ENCODE data around the gene MRPS15.

MRPS15 gene

DNA sequence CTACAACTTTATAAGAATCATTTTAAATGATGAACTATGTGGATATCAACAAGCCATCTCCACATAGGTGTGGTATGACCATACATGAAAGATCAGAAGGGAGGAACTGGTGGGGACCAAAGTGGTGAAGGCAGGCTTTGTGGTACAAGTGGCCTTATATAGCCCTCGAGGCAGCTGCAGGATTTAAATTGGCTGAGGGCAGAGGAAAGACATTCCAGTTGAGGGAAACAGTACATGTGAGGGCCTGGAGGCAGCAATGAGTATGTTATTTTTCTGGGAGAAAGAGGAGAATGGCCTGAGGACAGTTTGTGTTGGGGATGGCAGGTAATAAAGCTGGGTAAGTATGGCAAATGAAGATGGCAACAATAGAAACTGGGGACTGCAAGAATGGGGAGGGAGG is 31.1 kb downstream of the MRPS15 start:
- no peak for DNase-seq (ENCODE audit: extremely low spot score, insufficient read length, low read depth)
- FAIRE-seq, result no peak

DNA sequence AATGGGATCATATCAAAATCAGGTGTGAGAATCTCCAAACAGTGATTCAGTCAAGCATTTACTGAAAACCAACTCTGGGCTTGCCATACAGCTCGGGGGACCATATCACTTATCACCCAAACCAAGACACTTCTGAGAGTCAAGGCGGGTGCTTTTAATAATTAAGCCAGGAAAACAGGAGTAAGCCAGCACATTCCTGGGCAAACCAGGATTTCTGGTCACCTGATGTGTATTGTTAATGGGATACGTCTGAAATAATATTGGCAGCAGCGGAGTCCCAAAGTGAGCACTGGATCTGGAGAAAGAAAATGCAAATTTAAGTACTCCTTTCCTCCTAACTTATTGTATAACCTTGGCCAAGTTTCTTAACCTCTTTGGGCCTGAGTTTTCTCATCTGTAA is 31.6 kb downstream of the MRPS15 start:
- no peak for FAIRE-seq

DNA sequence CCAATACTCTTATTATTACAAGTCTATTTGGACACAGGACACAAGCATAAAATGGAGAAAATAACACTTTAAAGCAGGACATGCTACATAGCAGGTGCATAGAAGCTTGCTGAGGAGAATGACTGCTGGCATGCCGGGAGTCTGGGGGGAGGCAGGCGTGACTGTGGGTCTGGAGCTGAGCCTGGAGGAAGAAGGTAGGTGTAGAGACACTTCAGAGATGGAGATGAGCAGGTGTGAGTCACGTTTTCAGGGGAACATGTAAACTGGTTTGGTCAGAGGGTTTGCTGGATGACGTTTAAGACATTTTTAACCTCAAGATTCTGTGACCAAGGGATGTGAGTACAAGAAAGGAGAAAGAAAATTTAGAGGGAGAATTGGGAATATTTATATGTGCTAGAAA is 38.4 kb downstream of the MRPS15 start:
- FAIRE-seq (no peak), DNase-seq (ENCODE audit: extremely low spot score, insufficient read length, low read depth) (no peak)

More for the DNA sequence above, 31.6 kb downstream of the MRPS15 start:
- DNase-seq (ENCODE audit: extremely low spot score, insufficient read length, low read depth), result no peak

DNA sequence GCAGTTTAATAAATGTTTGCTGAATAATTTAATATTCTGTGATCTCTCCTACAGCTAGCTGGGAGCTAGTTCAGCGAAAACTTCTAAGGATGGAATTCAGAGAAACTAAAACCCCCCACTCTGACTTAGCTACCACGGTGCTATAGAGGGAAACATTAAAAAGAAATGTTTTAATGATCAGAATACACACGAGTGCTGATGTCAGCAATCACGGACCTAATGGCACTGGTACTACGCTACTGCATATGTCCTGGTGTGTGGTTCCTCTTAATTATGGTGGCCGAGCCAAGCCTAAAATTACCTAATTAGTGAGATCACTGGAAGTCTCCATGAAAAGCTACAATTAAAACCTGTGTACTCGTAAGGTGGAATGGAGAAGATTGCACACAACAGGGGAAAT is 42.5 kb downstream of the MRPS15 start:
- DNase-seq (ENCODE audit: extremely low spot score, insufficient read length, low read depth), result no peak
- no peak for FAIRE-seq

DNA sequence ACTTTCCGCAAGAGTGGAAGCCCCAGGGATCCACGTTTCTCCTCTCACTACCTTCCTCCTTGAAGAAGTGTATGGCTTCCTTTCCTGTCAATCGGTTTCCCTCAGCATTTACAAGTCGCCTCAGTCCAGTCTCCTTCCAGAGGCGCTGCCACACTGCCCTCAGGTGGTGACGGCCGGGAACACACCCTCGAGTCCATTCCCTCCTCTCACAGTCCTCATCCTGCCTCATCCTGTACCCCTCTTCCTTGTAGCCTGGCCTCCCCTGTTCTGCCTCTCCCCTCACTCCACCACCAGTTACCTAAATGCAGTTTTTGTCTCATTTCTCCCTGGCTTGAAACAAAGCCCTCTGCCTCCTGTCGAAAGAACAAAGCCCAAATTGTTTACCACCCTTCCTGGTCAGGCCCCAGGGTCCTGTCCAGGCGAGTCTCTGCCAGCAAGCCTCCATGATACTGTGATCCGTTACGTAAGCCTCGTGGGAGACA is 43.3 kb downstream of the MRPS15 start:
- peak; percentile 98 for FAIRE-seq
- DNase-seq (ENCODE audit: extremely low spot score, insufficient read length, low read depth), result peak; percentile 66

DNA sequence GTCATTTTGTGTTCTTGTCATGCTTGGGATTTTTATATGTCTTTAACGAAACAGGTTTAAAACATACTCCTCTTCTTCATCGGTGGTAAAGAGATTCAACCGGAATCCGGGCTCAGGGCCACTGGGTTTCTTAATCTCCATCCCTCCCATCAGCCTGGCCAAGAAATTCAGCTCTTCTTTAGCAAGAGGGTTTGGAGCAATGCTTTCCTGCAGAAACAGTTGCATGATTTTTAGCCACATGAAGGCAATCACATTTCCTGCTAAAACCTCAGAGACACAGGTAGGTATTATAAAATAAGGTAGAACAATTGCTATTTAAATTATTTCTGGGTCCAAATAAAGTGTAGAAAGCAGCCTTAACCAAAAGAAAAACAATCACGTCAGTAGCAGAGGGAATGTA is 43.8 kb downstream of the MRPS15 start:
- FAIRE-seq (no peak), DNase-seq (ENCODE audit: extremely low spot score, insufficient read length, low read depth) (no peak)

- DNase-seq (ENCODE audit: extremely low spot score, insufficient read length, low read depth) (no peak), FAIRE-seq (no peak)
Measured at GRCh38 chr1:36419569-36419968, 44.6 kb downstream of the MRPS15 start.

GRCh38 chr1:36419140-36419539 is 45.0 kb downstream of the MRPS15 start:
- FAIRE-seq (no peak), DNase-seq (ENCODE audit: extremely low spot score, insufficient read length, low read depth) (no peak)

GRCh38 chr1:36417931-36418330 is 46.3 kb downstream of the MRPS15 start:
- no peak for FAIRE-seq
- no peak for DNase-seq (ENCODE audit: extremely low spot score, insufficient read length, low read depth)

DNA sequence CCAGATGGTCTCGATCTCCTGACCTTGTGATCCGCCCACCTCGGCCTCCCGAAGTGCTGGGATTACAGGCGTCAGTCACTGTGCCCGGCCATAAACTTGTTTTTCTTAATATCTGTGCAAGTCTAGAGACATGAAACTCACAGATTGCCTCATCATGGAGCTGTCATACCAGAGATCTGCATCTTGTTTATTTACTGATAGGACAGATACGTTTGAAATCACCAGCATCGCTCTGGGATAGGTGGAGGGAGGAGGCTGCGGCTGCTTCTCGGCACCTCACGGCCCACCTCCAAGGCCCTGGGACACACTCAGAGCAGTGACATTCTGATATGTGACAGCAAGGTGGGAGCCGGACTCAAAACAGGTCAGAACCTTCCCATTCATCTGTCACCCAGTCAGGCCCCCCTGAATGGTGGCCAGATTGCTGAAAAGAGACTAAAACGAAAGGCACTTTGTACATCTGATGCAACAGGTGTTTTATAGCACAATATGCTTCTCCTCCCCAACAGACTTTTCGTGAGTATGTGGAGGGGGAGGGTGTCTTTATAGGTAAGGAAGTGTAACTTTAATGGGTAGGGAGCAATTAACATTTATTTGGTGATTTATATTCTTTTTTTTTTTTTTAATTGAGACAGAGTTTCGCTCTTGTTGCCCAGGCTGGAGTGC is 48.4 kb downstream of the MRPS15 start:
- DNase-seq (ENCODE audit: extremely low spot score, insufficient read length, low read depth), result no peak
- FAIRE-seq, result no peak

DNA sequence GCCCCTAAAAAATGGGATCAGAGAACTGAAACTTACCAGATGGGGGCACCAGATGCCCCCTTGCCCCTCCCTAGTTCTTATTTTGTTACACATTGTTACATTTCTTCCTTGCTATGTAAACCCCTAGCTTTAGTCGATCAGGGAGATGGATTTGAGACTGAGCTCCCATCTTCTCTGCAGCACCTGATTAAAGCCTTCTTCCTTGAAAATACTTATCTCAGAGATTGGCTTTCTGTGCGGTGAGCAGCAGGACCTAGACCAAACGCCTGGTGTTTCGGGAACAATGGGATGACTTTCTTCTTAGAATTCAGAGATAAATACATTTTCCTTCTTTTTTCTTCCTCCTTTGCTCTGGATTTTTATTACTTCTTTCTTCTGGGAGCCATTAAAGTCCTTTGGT is 49.8 kb downstream of the MRPS15 start:
- FAIRE-seq (no peak), DNase-seq (ENCODE audit: extremely low spot score, insufficient read length, low read depth) (no peak)

DNA sequence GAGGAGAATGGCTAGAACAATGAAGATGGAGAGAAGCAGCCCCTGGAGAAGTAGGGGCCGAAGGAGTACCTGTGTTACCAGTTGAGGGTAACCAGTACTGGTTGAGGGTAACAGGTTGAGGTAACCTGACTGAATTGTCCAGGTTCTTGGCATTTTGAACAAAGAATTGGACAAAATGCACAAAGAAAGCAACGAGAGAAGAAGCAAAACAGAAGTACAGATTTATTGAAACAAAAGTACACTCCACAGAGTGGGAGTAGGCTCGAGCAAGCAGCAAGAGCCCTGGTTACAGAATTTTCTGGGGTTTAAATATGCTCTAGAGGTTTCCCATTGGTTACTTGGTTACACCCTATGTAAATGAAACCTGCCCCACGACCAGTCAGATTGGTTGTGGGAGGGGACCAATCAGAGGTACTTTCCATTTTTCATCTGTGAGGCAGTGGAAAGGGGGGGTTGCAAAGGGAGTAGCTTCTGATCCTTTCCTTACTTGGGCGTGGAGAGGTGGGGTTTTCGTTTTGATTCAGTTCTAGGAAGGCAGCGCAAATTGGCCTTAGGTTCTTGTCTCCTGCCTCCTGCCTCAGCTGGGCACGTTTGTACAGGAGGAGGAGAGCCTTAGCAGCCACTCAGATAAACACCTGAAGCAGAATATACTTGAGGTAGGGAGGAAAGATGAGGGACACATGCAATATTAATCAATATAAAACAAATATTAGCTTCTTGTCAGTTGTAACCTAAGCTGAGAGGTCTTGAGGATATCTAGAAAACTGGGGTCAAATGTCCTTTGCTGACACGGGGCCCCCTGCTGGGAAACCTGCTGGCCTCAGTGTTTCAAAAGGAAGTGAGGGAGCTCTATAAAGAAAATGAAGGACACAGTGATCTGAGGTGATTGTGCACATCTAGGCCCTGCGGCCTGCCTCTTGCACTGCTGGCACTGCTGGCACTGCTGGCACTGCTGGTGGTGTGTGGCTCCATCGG is 52.2 kb downstream of the MRPS15 start:
- DNase-seq (ENCODE audit: extremely low spot score, insufficient read length, low read depth) (no peak), FAIRE-seq (no peak)

DNA sequence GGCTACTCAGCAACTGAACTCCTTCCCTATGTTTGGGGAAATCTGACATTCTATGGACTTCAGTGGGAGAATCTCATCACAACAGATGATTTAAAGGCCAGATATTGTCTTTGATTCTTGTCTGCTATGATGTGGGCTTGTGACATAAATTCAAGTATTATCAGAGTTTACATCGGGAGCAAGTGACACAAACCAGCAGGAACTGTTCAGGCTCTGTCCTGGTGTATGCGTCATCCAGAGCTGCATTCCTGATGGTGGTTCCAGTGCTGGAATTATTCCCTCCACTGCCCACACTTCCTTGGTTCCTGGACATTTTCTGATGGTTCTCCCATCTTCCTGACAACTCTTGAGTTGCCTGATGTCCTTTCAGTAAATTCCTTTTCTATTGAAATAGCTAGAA is 55.7 kb downstream of the MRPS15 start:
- no peak for FAIRE-seq
- DNase-seq (ENCODE audit: extremely low spot score, insufficient read length, low read depth), result no peak

GRCh38 chr1:36406440-36406839 is 57.7 kb downstream of the MRPS15 start:
- DNase-seq (ENCODE audit: extremely low spot score, insufficient read length, low read depth), result no peak
- FAIRE-seq, result no peak
